HG02943 (cell line): ENCODE results near the gene GAS6.
"Not testable (repeated sequence)": the region's sequence is repeated elsewhere in the genome, so short reads cannot be mapped to it uniquely, and the experiment has no call there.

Experiments
- ATAC-seq: cut with Tn5 transposase; IDR thresholded peaks from one replicate; pipeline ENCODE4 v1.9.1; 2021; ENCODE audit warnings: mild to moderate bottlenecking, low read depth, moderate library complexity; ENCODE audit not compliant: unreplicated experiment

The GAS6 gene

DNA sequence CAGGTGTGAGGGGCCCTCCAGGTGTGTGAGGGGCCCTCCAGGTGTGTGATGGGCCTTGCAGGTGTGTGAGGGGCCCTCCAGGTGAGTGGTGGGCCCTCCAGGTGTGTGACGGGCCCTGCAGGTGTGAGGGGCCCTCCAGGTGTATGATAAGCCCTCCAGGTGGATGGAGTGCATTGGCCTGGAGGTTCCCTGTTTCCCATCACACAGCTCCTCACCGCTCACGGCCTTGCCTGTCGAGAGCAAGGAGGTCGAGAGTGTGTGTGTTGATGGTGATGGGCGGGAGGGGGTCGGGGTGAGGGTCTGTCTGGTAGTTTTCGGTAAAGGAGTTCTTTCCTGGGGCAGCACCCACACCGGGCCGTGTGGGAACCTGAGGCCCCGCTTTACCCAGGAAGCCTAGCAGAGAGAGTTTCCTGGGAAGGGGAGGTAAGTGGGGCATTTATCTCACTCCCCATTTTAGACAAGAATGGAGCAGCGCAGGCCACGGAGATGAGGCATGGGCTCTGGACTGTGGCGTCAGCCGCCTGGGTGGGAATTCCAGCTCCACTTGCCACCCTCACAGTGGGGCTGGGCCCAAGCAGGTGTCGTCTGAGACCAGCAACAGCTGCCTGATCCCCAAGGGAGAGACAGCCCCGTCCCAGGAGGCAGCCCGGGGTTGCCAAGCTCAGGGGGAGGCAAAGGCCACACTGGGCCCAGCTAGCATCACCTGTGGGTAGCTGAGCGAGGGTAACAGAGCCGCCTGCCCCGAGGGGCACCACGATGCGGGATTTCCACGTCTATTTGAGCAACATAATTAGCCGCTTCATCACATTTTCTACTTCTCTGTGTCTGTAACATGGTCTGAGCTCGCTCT is 10.9 kb upstream of the GAS6 start:
- ATAC-seq: no peak

- ATAC-seq: no peak
Observed at GRCh38 chr13:113874177-113874576, 10.3 kb upstream of the GAS6 start.

DNA sequence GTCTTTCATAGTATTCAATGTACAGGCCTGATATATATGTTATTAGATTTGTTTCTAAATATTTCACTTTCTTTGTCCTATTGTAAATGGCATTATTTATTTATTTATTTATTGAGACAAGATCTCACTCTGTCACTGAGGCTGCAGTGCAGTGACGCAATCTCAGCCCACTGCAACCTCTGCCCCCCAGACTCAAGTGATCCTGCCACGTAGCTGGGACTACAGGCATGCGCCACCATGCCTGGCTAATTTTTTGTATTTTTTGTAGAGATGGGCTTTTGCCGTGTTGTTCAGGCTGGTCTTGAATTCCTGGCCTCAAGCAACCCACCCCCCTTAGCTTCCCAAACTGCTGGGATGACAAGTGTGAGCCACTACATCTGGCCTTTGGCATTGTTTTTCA is 5.4 kb upstream of the GAS6 start:
- ATAC-seq: no peak

DNA sequence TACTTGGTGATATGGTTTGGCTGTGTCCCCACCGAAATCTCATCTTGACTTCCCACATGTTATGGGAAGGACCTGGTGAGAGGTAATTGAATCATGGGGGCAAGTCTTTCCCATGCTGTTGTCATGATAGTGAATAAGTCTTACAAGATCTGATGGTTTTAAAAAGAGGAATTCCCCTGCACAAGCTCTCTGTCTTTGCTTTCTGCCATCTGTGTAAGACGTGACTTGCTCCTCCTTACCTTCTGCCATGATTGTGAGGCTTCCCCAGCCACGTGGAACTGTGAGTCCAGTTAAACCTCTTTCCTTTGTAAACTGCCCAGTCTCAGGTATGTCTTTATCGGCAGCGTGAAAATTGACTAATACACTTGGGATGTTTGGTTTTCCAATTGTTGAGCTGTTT is 4.0 kb upstream of the GAS6 start:
- not testable (repeated sequence) for ATAC-seq

- no peak for ATAC-seq
Observed at GRCh38 chr13:113865427-113865826, 1.6 kb upstream of the GAS6 start.

DNA sequence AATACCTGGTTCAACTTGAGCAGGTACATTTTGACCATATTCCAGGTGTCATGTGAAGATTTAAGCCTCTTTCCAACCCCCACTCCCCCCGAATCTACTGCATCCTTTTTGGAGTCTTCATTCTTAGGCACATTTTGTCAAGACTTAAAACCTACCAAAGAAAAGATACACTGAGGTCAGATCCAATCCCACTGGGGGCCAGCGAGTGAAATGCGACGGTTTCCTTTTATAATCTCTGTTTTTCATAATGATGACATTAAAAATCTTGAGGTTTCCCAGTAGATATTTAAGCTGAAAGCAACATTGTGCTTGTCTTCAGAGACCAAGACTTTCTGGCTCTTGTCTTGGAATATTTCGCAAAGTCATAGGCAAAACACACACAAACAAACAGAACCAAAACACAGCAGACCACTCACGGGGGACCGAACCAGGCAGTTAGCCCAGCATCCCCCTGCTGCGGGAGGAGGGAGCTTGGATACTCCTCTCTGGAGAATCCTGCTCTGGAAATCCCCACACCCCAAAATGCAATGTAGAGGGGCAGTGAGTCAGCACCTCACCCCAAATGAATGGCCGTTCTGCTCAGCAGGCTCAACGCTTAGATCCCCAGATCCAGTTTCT is 506 bp upstream of the GAS6 start:
- no peak for ATAC-seq

- ATAC-seq: no peak
Observed at GRCh38 chr13:113862931-113863523, 849 bp downstream of the GAS6 start.

GRCh38 chr13:113862191-113862930 is 1.5 kb downstream of the GAS6 start:
- no peak for ATAC-seq

GRCh38 chr13:113861433-113862030 is 2.3 kb downstream of the GAS6 start:
- ATAC-seq: no peak

- no peak for ATAC-seq
Observed at GRCh38 chr13:113860665-113861432, 3.0 kb downstream of the GAS6 start.

- ATAC-seq: no peak
Observed at GRCh38 chr13:113860051-113860664, 3.7 kb downstream of the GAS6 start.

DNA sequence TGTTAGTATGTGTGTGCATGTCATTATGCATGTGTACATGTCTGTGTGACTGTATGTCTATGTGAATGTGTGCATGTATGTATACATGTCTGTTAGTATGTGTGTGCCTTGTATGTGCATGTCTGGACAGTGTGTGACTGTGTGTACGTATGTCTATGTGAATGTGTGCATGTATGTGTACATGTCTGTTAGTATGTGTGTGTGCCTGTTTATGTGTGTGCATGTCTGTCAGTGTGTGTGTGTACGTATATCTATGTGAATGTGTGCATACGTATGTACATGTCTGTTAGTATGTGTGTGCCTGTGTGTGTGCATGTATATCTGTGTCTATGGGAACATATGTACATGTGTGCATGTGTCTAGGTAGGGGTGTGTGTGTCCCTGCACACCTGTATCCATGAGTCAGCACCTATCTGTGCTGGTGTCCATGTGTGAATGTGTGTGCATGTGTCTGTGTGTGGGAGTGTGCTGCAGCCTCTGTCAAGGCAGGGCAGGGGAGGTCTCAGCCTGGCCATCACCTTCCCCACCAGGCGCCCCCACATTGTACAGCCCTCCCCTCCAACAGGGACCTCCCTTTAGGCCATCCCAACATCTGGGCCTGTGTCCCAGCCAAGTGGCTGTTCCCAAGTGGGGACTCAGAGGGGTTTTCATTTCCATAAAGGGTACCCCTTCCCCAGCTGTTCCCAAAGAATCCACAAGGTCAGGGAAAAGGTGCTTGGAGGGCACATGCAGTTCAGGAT is 4.4 kb downstream of the GAS6 start:
- no peak for ATAC-seq

GRCh38 chr13:113857531-113858195 is 6.2 kb downstream of the GAS6 start:
- no peak for ATAC-seq

DNA sequence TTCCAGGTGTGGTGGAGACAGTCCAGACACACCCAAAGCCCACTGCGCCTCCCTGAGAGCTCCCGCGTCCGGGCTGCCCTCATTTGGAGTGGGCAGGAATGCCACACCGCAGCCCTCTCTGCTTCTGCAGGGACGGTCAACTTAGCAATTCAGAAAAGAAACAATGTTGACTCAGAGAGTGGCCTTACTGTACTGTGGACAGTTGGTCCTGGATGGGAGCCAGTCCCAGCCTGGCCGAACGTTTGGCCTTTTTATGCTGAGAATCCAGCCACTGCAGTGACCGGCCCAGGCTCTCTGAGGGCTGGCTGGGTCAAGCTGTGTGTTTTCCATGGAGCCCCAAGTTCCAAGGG is 7.2 kb downstream of the GAS6 start:
- ATAC-seq: no peak

GRCh38 chr13:113855931-113856715 is 7.8 kb downstream of the GAS6 start:
- ATAC-seq: no peak

GRCh38 chr13:113855012-113855921 is 8.6 kb downstream of the GAS6 start:
- no peak for ATAC-seq
